Mesendoderm (in vitro differentiated cells): Measurements from ENCODE around the gene SLC4A1AP. TPM values are rescaled to one million over a fixed set of nuclear protein-coding genes. Genes with fewer than 3 reads are reported as not detected.

Experiments
- DNase-seq: peaks from one replicate; pipeline ENCODE4 v3.0.0; 2013
- H2AK5ac ChIP-seq: 2 replicates; pipeline ENCODE4 v1.6.1; 2013; ENCODE audit warnings: low read length, inconsistent platforms
- H2BK120ac ChIP-seq: 2 replicates; pipeline ENCODE4 v1.6.1; 2013; ENCODE audit warnings: low read depth, mild to moderate bottlenecking, low read length, moderate library complexity, mixed read lengths
- H2BK15ac ChIP-seq: replicated peaks from 2 replicates; pipeline ENCODE4 v1.6.1; 2013; ENCODE audit warnings: low read depth, mild to moderate bottlenecking, moderate library complexity
- H2BK5ac ChIP-seq: 2 replicates; pipeline ENCODE4 v1.6.1; 2013; ENCODE audit warnings: low read length, inconsistent platforms
- H3K18ac ChIP-seq: 2 replicates; pipeline ENCODE4 v1.6.1; 2013; ENCODE audit warnings: mild to moderate bottlenecking, low read length, mixed read lengths
- H3K23ac ChIP-seq: one replicate; pipeline ENCODE4 v1.6.1; 2013; ENCODE audit warnings: low read length
- H3K27ac ChIP-seq: 2 replicates; pipeline ENCODE4 v1.5.1; 2013; ENCODE audit warnings: low read depth, mild to moderate bottlenecking, inconsistent platforms, low read length, moderate library complexity
- H3K27me3 ChIP-seq: 2 replicates; pipeline ENCODE4 v1.6.1; 2013; ENCODE audit warnings: low read length, control low read depth, mild to moderate bottlenecking, inconsistent platforms; ENCODE audit not compliant: insufficient read depth, poor library complexity
- H3K36me3 ChIP-seq: 2 replicates; pipeline ENCODE4 v1.6.1; 2013; ENCODE audit warnings: low read length, inconsistent platforms; ENCODE audit not compliant: control insufficient read depth, insufficient read depth
- H3K4ac ChIP-seq: one replicate; pipeline ENCODE4 v1.6.1; 2013; ENCODE audit warnings: low read depth, mild to moderate bottlenecking, low read length, moderate library complexity
- H3K4me1 ChIP-seq: 2 replicates; pipeline ENCODE4 v1.6.1; 2013; ENCODE audit warnings: low read depth, low read length, inconsistent platforms; ENCODE audit not compliant: control insufficient read depth
- H3K4me2 ChIP-seq: 2 replicates; pipeline ENCODE4 v1.6.1; 2013; ENCODE audit warnings: low read length
- H3K4me3 ChIP-seq: 2 replicates; pipeline ENCODE4 v1.5.1; 2013; ENCODE audit warnings: mild to moderate bottlenecking, low read length
- H3K56ac ChIP-seq: one replicate; pipeline ENCODE4 v1.6.1; 2013; ENCODE audit warnings: low read length
- H3K79me1 ChIP-seq: 2 replicates; pipeline ENCODE4 v1.6.1; 2013; ENCODE audit warnings: low read length, inconsistent platforms
- H3K79me2 ChIP-seq: 2 replicates; pipeline ENCODE4 v1.6.1; 2013; ENCODE audit warnings: mild to moderate bottlenecking, low read length; ENCODE audit not compliant: control insufficient read depth, insufficient read depth
- H3K9ac ChIP-seq: 2 replicates; pipeline ENCODE4 v1.6.1; 2013; ENCODE audit warnings: low read length, inconsistent platforms
- H4K5ac ChIP-seq: one replicate; pipeline ENCODE4 v1.6.1; 2013; ENCODE audit warnings: low read length
- H4K8ac ChIP-seq: one replicate; pipeline ENCODE4 v1.6.1; 2013; ENCODE audit warnings: low read depth, mild to moderate bottlenecking, control low read depth, low read length, moderate library complexity
- WGBS: extraction: QIAGEN DNeasy Blood & Tissue Kit; methylation state at CpG from one replicate; pipeline ENCODE4 v1.1.7; 2013; ENCODE audit warnings: low lambda C conversion rate, missing lambda C conversion rate; ENCODE audit not compliant: insufficient coverage; ENCODE audit errors: extremely low coverage; 5-methylcytosine and 5-hydroxymethylcytosine counted together
- polyA plus RNA-seq, 2 experiments: library from polyadenylated mRNA; stranded (reverse); fragments of 200-250 nt; gene quantifications; one replicate each; pipeline ENCODE4 v1.2.3, GENCODE V29; 2013

Gene SLC4A1AP, protein sequence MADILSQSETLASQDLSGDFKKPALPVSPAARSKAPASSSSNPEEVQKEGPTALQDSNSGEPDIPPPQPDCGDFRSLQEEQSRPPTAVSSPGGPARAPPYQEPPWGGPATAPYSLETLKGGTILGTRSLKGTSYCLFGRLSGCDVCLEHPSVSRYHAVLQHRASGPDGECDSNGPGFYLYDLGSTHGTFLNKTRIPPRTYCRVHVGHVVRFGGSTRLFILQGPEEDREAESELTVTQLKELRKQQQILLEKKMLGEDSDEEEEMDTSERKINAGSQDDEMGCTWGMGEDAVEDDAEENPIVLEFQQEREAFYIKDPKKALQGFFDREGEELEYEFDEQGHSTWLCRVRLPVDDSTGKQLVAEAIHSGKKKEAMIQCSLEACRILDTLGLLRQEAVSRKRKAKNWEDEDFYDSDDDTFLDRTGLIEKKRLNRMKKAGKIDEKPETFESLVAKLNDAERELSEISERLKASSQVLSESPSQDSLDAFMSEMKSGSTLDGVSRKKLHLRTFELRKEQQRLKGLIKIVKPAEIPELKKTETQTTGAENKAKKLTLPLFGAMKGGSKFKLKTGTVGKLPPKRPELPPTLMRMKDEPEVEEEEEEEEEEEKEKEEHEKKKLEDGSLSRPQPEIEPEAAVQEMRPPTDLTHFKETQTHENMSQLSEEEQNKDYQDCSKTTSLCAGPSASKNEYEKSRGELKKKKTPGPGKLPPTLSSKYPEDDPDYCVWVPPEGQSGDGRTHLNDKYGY
- 23.9 TPM for polyA plus RNA-seq (2013, experiment 1 of 2)
- polyA plus RNA-seq (2013, experiment 2 of 2), result 24.8 TPM

DNA sequence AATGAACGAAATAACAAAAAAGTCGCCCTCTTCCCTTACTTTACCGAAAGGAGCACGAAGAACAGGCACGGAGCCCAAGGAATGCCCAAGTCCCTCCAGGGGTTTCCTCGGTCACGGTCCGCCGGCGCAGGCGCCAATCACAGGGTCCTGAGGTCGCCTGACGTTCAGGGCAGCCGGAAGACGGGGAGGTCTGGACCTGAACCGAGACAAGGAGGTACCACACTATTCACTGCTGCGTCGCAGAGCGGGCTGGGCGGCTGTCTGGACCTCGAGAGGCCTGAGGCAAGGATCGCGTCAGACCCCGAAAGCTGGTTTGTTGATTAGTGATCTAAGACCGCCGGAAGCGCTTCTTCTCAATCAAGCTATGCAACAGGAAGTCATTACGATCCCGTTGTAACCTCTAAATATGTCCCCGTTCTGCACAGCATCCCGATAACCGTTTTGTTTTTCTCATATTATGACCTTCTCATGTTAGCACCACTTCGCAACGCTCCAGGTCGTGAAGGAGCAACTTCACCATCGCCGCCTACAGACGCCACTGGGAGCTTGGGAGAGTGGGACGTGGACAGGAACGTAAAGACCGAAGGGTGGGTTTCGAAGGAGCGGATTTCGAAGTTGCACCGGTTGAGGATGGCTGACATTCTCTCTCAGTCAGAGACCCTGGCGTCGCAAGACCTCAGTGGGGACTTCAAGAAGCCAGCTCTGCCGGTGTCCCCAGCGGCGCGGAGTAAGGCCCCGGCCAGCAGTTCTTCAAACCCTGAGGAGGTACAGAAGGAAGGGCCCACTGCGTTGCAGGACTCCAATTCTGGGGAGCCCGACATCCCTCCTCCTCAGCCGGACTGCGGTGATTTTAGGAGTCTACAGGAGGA lies at the start of gene SLC4A1AP, which contains the start of gene SUPT7L:
Gene SLC4A1AP, plus strand, starts transcription at position 605 of the 869 bp plus-strand sequence. Its CDS starts 26 bp downstream, at position 631.
Gene SUPT7L, minus strand, starts transcription at position 330 of the 869 bp plus-strand sequence. CDS start 1,422 bp downstream, outside the sequence.
- Histone ChIP-seq H3K4me1 (peaks cover 2% of the 10 kb centered on the region), H3K18ac (peak within 1 kb of the TSS; percentile 76), H4K5ac (no peak within 1 kb of the TSS), H3K79me2 (peaks cover 19% of the 10 kb centered on the region), H2BK120ac (no peak within 1 kb of the TSS), H3K4ac (peak within 1 kb of the TSS; percentile 73), H2AK5ac (no peak within 1 kb of the TSS), H3K4me3 (peak within 1 kb of the TSS; percentile 92), H3K27ac (peak within 1 kb of the TSS; percentile 39), H3K36me3 (peaks cover 6% of the 10 kb centered on the region), H3K4me2 (peak within 1 kb of the TSS; percentile 85), H3K9ac (peak within 1 kb of the TSS; percentile 91), H3K56ac (peak within 1 kb of the TSS; percentile 84), H3K23ac (peak within 1 kb of the TSS; percentile 45), H3K27me3 (no peaks in the 10 kb centered on the region), H3K79me1 (peaks cover 17% of the 10 kb centered on the region), H2BK15ac (no peak within 1 kb of the TSS), H4K8ac (peak within 1 kb of the TSS; percentile 16), H2BK5ac (peak within 1 kb of the TSS; percentile 78)
- peak; percentile 93 for DNase-seq
- WGBS, result no CpG with 5 or more reads among the region's 56 CpGs

DNA sequence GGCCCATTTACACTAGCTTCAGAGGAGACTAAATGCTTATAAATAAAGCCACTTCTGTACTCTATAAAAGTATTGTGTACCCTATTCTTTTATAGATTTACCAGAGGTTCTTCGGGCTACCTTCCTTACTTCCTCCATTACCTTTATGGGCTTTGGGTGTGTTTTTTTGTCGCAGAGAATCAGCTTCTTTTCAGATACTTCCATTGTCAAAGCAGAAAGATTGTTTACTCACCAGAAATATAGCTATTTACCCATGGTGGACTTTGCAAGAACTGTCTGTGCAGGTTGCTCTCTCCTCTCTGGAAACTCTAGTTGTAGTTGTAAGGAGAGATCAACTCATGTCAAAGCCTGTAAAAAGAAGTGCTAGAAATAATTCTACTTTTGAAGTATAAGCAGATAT lies 49.7 kb upstream of the SLC4A1AP start:
- H3K27ac ChIP-seq, result no peak overlapping the region
- H2BK120ac ChIP-seq, result no peak overlapping the region
- H3K4me1 ChIP-seq, result no peaks in the 10 kb centered on the region
- no peak overlapping the region for H3K4ac ChIP-seq
- DNase-seq, result no peak
- H3K4me2 ChIP-seq, result no peak overlapping the region
- WGBS, result no CpG with 5 or more reads among the region's 2 CpGs
- H3K79me1 ChIP-seq, result no peaks in the 10 kb centered on the region
- no peaks in the 10 kb centered on the region for H3K27me3 ChIP-seq
- no peak overlapping the region for H3K4me3 ChIP-seq
- peaks cover 1% of the 10 kb centered on the region for H3K36me3 ChIP-seq
- no peak overlapping the region for H3K18ac ChIP-seq
- no peak overlapping the region for H2BK5ac ChIP-seq
- no peak overlapping the region for H2BK15ac ChIP-seq
- no peak overlapping the region for H2AK5ac ChIP-seq
- H4K5ac ChIP-seq, result no peak overlapping the region
- no peak overlapping the region for H3K56ac ChIP-seq
- H3K23ac ChIP-seq, result no peak overlapping the region
- H3K79me2 ChIP-seq, result no peaks in the 10 kb centered on the region
- no peak overlapping the region for H3K9ac ChIP-seq
- H4K8ac ChIP-seq, result no peak overlapping the region

DNA sequence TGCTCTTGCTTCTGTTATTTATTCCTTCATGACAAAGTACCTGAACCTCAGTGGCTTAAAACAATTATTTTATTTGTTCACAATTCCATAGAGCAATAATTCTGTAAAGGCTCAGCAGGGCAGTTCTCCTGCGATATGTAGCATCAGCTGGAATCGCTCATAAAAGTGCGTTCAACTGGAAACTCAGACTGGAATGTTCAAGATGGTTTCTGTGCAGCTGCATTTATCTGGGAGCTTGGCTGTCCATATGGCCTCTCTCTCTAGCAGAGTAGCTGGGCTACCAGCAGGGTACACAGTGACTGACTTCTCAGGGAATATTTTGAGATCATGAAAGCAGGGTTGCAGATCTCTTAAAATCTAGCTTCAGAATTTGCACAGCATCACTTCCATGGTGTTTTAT lies 48.4 kb upstream of the SLC4A1AP start:
- no CpG with 5 or more reads among the region's 3 CpGs for WGBS
- H3K4ac ChIP-seq, result no peak overlapping the region

DNA sequence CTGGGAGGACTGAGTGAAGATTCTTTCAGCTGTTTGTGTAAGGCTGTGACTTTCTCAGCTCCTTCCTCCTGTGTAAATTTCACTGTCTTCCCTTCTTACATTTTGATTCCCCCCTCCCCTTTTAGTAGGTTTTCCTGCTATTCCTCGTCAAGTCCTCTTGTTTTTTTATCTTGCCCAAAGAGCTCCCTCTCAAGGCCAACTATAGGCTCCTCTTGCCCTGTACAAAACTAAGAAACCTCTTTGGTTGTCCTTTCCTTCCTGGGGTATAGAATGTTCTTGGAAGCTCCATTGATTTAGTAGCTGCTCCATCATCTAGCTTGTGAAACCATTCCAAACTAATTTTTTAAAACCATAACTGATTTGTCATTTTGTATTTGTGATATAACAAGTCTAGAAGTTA lies 42.2 kb upstream of the SLC4A1AP start:
- no peak overlapping the region for H4K8ac ChIP-seq

More for the DNA sequence above, 48.4 kb upstream of the SLC4A1AP start:
- DNase-seq, result no peak
- H3K4me2 ChIP-seq, result no peak overlapping the region
- H3K18ac ChIP-seq, result no peak overlapping the region
- peaks cover 1% of the 10 kb centered on the region for H3K36me3 ChIP-seq
- H2BK15ac ChIP-seq, result no peak overlapping the region
- no peaks in the 10 kb centered on the region for H3K27me3 ChIP-seq
- H2BK120ac ChIP-seq, result no peak overlapping the region
- H2BK5ac ChIP-seq, result no peak overlapping the region
- no peaks in the 10 kb centered on the region for H3K4me1 ChIP-seq
- no peaks in the 10 kb centered on the region for H3K79me2 ChIP-seq
- no peak overlapping the region for H3K4me3 ChIP-seq
- H3K27ac ChIP-seq, result no peak overlapping the region
- H3K56ac ChIP-seq, result no peak overlapping the region
- no peak overlapping the region for H2AK5ac ChIP-seq
- H3K23ac ChIP-seq, result no peak overlapping the region
- H4K8ac ChIP-seq, result no peak overlapping the region
- no peak overlapping the region for H3K9ac ChIP-seq
- no peak overlapping the region for H4K5ac ChIP-seq
- no peaks in the 10 kb centered on the region for H3K79me1 ChIP-seq

DNA sequence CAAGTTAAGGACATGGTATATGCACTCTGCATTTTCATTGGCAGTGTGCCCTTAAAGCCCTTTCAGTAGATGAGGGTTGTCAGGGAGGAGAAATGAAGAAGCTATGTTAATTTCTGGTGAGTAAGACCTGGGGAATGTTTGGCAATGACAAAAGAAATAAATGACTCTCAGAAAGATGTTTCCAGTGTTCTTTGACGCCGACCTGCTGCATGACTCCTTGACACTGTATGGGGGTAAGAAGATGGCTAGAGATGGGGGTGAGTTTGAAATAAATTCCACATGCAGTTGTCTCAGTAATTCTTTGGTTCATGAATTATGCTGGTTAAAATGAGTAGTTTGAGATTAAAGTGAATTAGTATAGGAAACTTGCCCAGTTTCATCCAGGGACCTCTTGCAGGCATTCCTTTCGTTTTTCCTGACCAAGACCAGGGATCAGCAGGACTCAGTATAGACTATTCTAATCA lies 40.7 kb upstream of the SLC4A1AP start:
- Histone ChIP-seq H3K79me2 (no peaks in the 10 kb centered on the region), H3K4ac (no peak overlapping the region), H2BK120ac (no peak overlapping the region), H3K4me3 (no peak overlapping the region), H3K4me1 (no peaks in the 10 kb centered on the region), H3K27ac (no peak overlapping the region), H3K79me1 (no peaks in the 10 kb centered on the region), H3K27me3 (no peaks in the 10 kb centered on the region), H2BK5ac (no peak overlapping the region), H4K5ac (no peak overlapping the region), H3K4me2 (no peak overlapping the region), H3K36me3 (peaks cover 3% of the 10 kb centered on the region), H3K23ac (no peak overlapping the region), H4K8ac (no peak overlapping the region), H3K18ac (no peak overlapping the region), H3K56ac (no peak overlapping the region), H2AK5ac (no peak overlapping the region), H3K9ac (no peak overlapping the region), H2BK15ac (no peak overlapping the region)
- DNase-seq, result peak; percentile 76
- no CpG with 5 or more reads among the region's 3 CpGs for WGBS

More for the DNA sequence above, 42.2 kb upstream of the SLC4A1AP start:
- no CpG with 5 or more reads among the region's 1 CpG for WGBS
- Histone ChIP-seq H3K27me3 (no peaks in the 10 kb centered on the region), H3K36me3 (peaks cover 4% of the 10 kb centered on the region), H3K9ac (no peak overlapping the region), H3K4me2 (no peak overlapping the region), H3K79me1 (no peaks in the 10 kb centered on the region), H2BK5ac (no peak overlapping the region), H3K56ac (no peak overlapping the region), H2BK120ac (no peak overlapping the region), H3K4me3 (no peak overlapping the region), H2AK5ac (no peak overlapping the region), H3K79me2 (no peaks in the 10 kb centered on the region), H2BK15ac (no peak overlapping the region), H3K18ac (no peak overlapping the region), H3K23ac (no peak overlapping the region), H3K27ac (no peak overlapping the region), H4K5ac (no peak overlapping the region), H3K4me1 (no peaks in the 10 kb centered on the region), H3K4ac (no peak overlapping the region)
- DNase-seq, result peak; percentile 48
